Lower leg skin (tissue), 4 donors: ENCODE results near the gene DYNLT1. TPM values are rescaled to one million over a fixed set of nuclear protein-coding genes. Genes with fewer than 3 reads are reported as not detected.
"Not testable (repeated sequence)": the region's sequence is repeated elsewhere in the genome, so short reads cannot be mapped to it uniquely, and the experiment has no call there.

ENCODE experiments used
- DNase-seq, 2 donors: peaks; one replicate each; pipeline ENCODE4 v3.0.0-alpha.2; 2019; ENCODE audit warnings: low spot score in 2 of 2
- H3K4me3 ChIP-seq: fragments of 200-600 bp; sonication (generic); 2 replicates; pipeline ENCODE4 v1.5.1; 2017; ENCODE audit warnings: mild to moderate bottlenecking, low read depth; ENCODE audit not compliant: poor library complexity, severe bottlenecking
- POLR2A ChIP-seq, 2 donors: fragments of 450-650 bp; IDR thresholded peaks; one replicate each; pipeline ENCODE4 v1.6.1; 2016 to 2017; ENCODE audit warnings: antibody characterized with exemption in 2 of 2, mild to moderate bottlenecking in 1 of 2, moderate library complexity in 1 of 2
- WGBS, 2 donors: methylation state at CpG; one replicate each; pipeline ENCODE4 v1.1.5; 2018; 5-methylcytosine and 5-hydroxymethylcytosine counted together
- intact Hi-C: fragments of 100-400 bp; cut with DNase I; formaldehyde crosslinking; loops from one replicate; pipeline ENCODE4 v1.15.0; 2023; ENCODE audit warnings: low total_unique reads
- total RNA-seq, 4 donors: library from RNA; depleted of rRNA; stranded (reverse); fragments of >200 nt; gene quantifications; one replicate each; pipeline ENCODE4 v1.1.0, GENCODE V29; 2016
- TF ChIP-seq, protein P1 (sequence below), 3 donors: fragments of 450-650 bp; IDR thresholded peaks; one replicate each; pipeline ENCODE4 v1.5.1; 2016; ENCODE audit warnings: antibody characterized with exemption in 3 of 3, mild to moderate bottlenecking in 3 of 3, moderate library complexity in 2 of 3

Gene DYNLT1
- total RNA-seq, 4 donors from 2014 or later = 27.0 to 48.6 (median 36.3) TPM

DNA sequence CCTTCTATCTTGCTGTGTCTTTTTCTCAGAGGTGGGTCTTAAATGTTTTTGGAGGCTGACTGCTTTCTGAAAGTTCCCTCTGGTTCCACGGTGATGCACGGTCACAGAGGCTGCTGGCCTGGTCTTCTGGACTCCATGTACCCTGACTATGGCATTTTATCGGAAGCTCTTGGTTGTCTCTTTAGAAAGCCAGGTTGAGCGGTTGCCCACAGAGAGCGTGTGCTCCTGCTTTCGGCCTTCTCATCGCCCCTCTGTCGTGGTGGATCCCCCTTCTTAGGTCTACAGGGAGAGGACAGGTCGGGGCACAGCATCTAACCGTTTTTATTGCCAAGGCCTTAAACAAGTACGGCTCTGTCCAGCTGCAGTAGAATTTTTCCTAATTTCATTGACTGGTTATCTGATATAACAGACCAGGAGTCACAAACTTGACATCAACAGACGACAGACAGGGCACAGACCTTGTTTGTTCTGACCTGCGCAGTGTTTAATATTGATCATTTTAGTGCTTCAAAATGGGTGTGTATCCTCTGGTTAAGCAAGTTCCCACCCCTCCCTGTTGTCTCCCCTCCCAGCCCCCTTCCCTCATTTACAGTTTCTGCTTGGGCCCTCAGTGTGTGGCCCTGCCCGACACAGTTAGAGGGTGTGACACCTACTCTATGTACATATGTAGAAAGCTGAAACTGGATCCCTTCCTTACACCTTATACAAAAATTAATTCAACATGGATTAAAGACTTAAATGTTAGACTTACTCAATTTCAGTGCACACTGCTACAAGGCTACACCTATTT is 30.0 kb upstream of the DYNLT1 start:
- no peak for TF ChIP-seq POLR2A (IDR thresholded peaks at IDR 0.05)
- TF ChIP-seq, protein P1, sequence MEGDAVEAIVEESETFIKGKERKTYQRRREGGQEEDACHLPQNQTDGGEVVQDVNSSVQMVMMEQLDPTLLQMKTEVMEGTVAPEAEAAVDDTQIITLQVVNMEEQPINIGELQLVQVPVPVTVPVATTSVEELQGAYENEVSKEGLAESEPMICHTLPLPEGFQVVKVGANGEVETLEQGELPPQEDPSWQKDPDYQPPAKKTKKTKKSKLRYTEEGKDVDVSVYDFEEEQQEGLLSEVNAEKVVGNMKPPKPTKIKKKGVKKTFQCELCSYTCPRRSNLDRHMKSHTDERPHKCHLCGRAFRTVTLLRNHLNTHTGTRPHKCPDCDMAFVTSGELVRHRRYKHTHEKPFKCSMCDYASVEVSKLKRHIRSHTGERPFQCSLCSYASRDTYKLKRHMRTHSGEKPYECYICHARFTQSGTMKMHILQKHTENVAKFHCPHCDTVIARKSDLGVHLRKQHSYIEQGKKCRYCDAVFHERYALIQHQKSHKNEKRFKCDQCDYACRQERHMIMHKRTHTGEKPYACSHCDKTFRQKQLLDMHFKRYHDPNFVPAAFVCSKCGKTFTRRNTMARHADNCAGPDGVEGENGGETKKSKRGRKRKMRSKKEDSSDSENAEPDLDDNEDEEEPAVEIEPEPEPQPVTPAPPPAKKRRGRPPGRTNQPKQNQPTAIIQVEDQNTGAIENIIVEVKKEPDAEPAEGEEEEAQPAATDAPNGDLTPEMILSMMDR (IDR thresholded peaks at IDR 0.05) = no peak
- no peak overlapping the region for H3K4me3 ChIP-seq
- intact Hi-C loops = no loop called here
- peak in 1 of 2 donors; percentile 50 for DNase-seq
- WGBS, 2 donors = 91 to 92% methylated on average over 14 of the region's 14 CpGs

DNA sequence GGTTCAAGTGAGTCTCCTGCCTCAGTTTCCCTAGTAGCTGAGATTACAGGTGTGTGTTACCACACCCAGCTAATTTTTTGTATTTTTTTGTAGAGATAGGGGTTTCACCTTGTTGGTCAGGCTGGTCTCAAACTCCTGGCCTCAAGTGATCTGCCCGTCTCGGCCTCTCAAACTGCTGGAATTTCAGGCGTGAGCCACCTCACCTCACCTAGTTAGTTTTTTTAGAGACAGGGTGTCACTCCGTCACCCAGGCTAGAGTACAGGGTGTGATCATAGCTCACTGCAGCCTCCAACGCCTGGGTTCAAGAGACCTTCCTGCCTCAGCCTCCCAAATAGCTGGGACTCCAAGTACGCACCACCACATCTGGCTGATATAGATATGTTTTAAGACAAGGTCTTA is 28.2 kb upstream of the DYNLT1 start:
- no peak overlapping the region for H3K4me3 ChIP-seq
- DNase-seq = peak in 1 of 2 donors; percentile 39
- intact Hi-C loops = no loop called here
- TF ChIP-seq, protein P1 (IDR thresholded peaks at IDR 0.05) = no peak
- TF ChIP-seq POLR2A (IDR thresholded peaks at IDR 0.05) = no peak
- WGBS, 2 donors = 91 to 93% methylated on average over 6 of the region's 6 CpGs

DNA sequence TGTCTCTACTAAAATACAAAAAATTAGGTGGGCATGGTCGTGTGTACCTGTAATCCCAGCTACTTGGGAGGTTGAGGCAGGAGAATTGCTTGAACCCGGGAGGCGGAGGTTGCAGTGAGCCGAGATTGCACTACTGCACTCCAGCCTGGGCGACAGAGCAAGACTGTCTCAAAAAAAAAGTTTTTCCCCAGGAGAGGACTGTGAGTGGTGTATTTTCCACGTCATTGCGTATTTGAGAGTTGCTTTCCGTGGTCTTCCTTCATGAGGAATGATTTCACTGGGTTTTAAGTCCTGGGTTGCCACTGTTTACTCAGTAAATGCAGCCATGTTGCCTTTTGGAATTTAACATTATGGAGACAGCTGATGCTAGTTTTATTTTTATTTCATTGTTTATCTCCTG is 27.6 kb upstream of the DYNLT1 start:
- 89 to 91% methylated on average over 8 of the region's 8 CpGs for WGBS, 2 donors
- H3K4me3 ChIP-seq, intact Hi-C loops: not testable (repeated sequence)
- peak in 1 of 2 donors; percentile 40 for DNase-seq

DNA sequence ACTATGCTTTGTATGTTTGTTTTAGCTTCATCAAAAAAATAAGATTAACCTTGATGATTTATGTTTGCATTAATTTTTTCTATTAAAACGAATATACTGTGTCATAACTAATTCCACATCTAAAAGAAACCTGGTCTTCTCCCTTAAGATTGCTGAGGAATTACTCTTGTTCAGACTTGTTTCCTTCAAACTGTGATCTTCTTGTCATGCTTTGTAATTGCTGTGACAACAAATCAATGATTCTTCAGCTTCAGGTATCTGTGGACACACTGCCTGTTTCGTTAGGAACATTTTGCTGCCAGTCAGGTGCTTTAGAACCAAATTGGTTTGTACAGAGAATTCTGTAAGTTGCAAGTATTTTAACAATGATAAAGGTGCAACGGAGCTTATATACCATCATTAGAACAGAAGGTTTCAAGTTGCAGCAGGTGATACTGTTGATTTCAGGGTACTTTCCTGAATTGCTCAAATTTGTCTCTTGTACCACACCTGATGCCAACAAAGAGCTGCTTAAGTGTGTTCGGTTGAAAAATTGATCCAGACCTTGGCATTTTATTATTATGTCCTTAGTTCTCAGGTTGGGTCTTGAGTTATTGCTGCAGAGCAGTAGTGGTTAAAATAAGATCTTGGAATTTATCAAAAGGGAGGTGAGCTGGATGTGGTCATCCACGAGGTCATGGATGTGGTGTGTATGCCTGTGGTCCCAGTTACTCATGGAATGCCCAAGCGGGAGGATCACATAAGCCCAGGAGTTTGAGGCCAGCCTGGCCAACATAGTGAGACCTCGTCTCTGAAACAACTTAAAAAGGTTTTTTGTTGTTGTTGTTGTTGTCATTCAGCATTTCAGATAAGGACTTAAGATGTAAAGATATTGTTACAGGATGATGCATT is 24.8 kb upstream of the DYNLT1 start:
- peak in 1 of 2 donors; percentile 32 for DNase-seq
- TF ChIP-seq, protein P1 (IDR thresholded peaks at IDR 0.05) = no peak
- no peak for TF ChIP-seq POLR2A (IDR thresholded peaks at IDR 0.05)
- WGBS, 2 donors = 51 to 56% methylated on average over 7 of the region's 7 CpGs
- intact Hi-C loops = no loop called here
- no peak overlapping the region for H3K4me3 ChIP-seq

DNA sequence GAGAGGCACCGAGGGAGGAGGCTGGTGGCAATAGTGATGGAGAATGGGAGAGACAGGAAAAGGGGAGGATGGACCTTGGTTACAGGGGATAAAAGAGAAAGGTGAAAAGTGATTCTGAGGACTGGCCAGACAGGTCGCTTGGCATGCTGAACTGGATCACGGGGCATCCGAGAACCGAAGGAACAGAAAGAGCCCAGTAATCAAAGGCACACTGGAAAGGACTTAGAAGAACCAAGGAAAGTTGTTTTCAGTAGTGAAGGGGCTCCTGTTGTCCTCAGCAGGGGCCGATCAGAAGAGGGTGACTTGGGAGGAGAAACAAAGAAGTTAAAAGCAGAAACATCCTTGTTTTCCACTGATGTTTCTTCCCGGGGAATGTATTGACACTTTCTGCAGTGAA is 24.2 kb upstream of the DYNLT1 start:
- peak in 1 of 2 donors; percentile 67 for DNase-seq
- intact Hi-C loops = no loop called here
- no peak for TF ChIP-seq POLR2A (IDR thresholded peaks at IDR 0.05)
- TF ChIP-seq, protein P1 (IDR thresholded peaks at IDR 0.05) = no peak
- WGBS, 2 donors = 47% methylated on average over 7 of the region's 7 CpGs
- no peak overlapping the region for H3K4me3 ChIP-seq

DNA sequence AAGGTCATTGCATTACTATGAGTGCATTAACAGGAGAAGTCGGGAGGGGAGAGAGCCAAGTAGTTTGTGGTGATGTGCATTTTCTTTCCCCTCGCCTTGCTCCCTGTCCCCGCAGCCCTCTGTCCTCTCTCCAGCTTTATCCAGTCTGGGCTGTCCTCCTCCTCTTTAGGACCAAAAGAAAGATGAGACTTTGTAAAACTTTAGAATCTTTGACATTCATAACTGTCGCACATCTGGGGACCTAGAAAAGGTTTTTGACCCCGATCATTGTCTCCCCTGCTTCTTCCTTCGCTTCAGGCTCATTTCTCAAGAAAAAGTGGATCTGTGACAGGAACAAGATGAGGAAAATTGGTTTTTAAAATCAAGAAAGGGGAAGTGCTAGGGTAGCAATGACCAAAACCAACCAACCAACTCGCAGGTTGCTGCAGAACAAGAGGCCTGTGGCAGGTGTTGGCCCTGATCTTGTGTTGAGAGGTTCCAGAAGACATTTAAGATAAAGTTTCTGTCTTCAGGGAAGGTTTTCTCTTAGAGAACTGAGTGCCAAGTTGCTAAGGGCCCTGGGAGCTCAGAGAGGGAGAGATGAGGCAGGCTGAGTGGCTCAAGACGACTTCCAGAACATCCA is 22.9 kb upstream of the DYNLT1 start:
- WGBS, 2 donors = 86 to 87% methylated on average over 8 of the region's 8 CpGs

More for the DNA sequence above, 22.9 kb upstream of the DYNLT1 start:
- no peak for TF ChIP-seq POLR2A (IDR thresholded peaks at IDR 0.05)
- TF ChIP-seq, protein P1 (IDR thresholded peaks at IDR 0.05) = no peak
- intact Hi-C loops = no loop called here
- no peak overlapping the region for H3K4me3 ChIP-seq
- peak in 1 of 2 donors; percentile 45 for DNase-seq
